ENCODE results near the gene GNMT.

GNMT gene

GRCh38 chr6:42960243-42961019 lies at the start of gene GNMT:
GNMT (plus strand) TSS chr6:42960754; CDS start chr6:42960768, 14 bp downstream.
- Histone ChIP-seq H3K9ac (ENCODE audit: low read depth, low read length) (peak within 1 kb of the TSS; percentile 79), H3K27me3 (ENCODE audit: control insufficient read depth, insufficient read depth, low read length) (peaks cover 17% of the 10 kb centered on the region), H3K9me3 (ENCODE audit: control insufficient read depth, insufficient read depth, low read length) (no peaks in the 10 kb centered on the region), H3K4me1 (ENCODE audit: control insufficient read depth, insufficient read depth, low read length) (peaks cover 2% of the 10 kb centered on the region), H3K4me3 (ENCODE audit: low read depth, low read length) (peak within 1 kb of the TSS; percentile 88), H3K36me3 (ENCODE audit: control insufficient read depth, insufficient read depth, low read length) (peaks cover 6% of the 10 kb centered on the region)

- H3K4me1 ChIP-seq (ENCODE audit: control insufficient read depth, insufficient read depth, low read length) = no peaks in the 10 kb centered on the region
- no peaks in the 10 kb centered on the region for H3K36me3 ChIP-seq (ENCODE audit: control insufficient read depth, insufficient read depth, low read length)
- no peaks in the 10 kb centered on the region for H3K27me3 ChIP-seq (ENCODE audit: control insufficient read depth, insufficient read depth, low read length)
- H3K9me3 ChIP-seq (ENCODE audit: control insufficient read depth, insufficient read depth, low read length) = no peaks in the 10 kb centered on the region
- peak overlapping the region; percentile 91 for H3K4me3 ChIP-seq (ENCODE audit: low read depth, low read length)
- H3K9ac ChIP-seq (ENCODE audit: low read depth, low read length) = peak overlapping the region; percentile 79
Measured at GRCh38 chr6:42911171-42912021, 49.2 kb upstream of the GNMT start.

DNA sequence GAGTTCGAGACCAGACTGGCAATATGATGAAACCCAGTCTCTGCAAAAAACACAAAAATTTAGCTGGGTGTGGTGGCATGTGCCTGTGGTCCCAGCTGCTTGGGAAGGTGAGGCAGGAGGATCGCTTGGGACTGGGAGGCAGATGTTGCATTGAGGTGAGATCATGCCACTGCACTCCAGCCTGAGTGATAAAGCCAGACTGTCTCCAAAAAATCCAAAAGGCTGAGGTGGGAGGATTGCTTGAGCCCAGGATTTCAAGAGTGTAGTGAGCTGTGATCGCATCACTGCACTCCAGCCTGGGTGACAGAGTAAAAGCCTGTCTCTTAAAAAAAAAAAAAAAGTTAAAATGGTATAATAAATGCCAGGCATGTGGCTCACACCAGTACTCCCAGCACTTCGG lies 46.0 kb upstream of the GNMT start:
- Histone ChIP-seq H3K27me3 (ENCODE audit: control insufficient read depth, insufficient read depth, low read length) (no peaks in the 10 kb centered on the region), H3K9me3 (ENCODE audit: control insufficient read depth, insufficient read depth, low read length) (no peaks in the 10 kb centered on the region), H3K9ac (ENCODE audit: low read depth, low read length) (no peak overlapping the region), H3K4me3 (ENCODE audit: low read depth, low read length) (no peak overlapping the region), H3K36me3 (ENCODE audit: control insufficient read depth, insufficient read depth, low read length) (no peaks in the 10 kb centered on the region), H3K4me1 (ENCODE audit: control insufficient read depth, insufficient read depth, low read length) (no peaks in the 10 kb centered on the region)

- H3K4me1 ChIP-seq (ENCODE audit: control insufficient read depth, insufficient read depth, low read length) = no peaks in the 10 kb centered on the region
- H3K27me3 ChIP-seq (ENCODE audit: control insufficient read depth, insufficient read depth, low read length) = no peaks in the 10 kb centered on the region
- H3K9ac ChIP-seq (ENCODE audit: low read depth, low read length) = no peak within 1 kb of the TSS
- H3K36me3 ChIP-seq (ENCODE audit: control insufficient read depth, insufficient read depth, low read length) = no peaks in the 10 kb centered on the region
- H3K4me3 ChIP-seq (ENCODE audit: low read depth, low read length) = no peak within 1 kb of the TSS
- no peaks in the 10 kb centered on the region for H3K9me3 ChIP-seq (ENCODE audit: control insufficient read depth, insufficient read depth, low read length)
Measured at GRCh38 chr6:42915732-42916131, 44.8 kb upstream of the GNMT start, which contains the start of gene PTCRA. PTCRA (plus strand) TSS chr6:42916053; CDS start chr6:42916070, 17 bp downstream.

DNA sequence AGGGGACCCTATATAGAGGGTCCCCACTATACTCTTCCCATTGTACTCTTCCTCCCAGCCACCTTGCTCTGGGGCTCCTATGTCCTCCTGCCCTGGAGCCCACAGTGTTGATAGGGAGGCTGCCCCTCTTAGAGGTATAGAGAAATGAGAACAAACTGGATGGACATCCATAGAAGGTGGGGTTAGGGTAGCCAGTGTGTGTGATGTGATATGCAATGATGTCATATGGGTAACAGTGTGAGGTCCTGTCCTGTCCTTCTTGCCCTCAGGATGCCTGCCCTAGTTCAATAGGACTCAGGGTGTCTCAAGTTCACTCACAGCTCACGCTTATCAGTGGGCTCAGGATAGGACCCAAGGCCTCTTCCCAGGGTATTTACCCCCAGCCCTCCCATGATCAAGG lies 44.3 kb upstream of the GNMT start:
- H3K27me3 ChIP-seq (ENCODE audit: control insufficient read depth, insufficient read depth, low read length) = no peaks in the 10 kb centered on the region
- H3K4me3 ChIP-seq (ENCODE audit: low read depth, low read length) = no peak overlapping the region
- no peak overlapping the region for H3K9ac ChIP-seq (ENCODE audit: low read depth, low read length)
- no peaks in the 10 kb centered on the region for H3K4me1 ChIP-seq (ENCODE audit: control insufficient read depth, insufficient read depth, low read length)
- no peaks in the 10 kb centered on the region for H3K36me3 ChIP-seq (ENCODE audit: control insufficient read depth, insufficient read depth, low read length)
- no peaks in the 10 kb centered on the region for H3K9me3 ChIP-seq (ENCODE audit: control insufficient read depth, insufficient read depth, low read length)

DNA sequence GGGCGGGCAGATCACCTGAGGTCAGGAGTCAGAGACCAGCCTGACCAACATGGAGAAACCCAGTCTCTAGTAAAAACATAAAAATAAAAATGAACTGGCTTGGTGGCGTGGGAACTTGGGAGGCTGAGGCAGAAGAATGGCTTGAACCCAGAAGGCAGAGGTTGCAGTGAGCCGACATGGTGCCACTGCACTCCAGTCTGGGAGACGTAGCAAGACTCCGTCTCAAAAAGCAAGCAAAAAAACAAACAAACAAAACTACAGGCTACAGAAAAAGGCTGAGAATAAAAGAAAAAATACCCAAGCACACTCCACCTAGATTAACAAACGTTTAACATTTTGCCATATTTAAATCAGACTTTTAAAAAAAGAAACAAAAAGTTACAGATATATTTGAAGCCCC lies 38.8 kb upstream of the GNMT start:
- H3K36me3 ChIP-seq (ENCODE audit: control insufficient read depth, insufficient read depth, low read length) = no peaks in the 10 kb centered on the region
- H3K9me3 ChIP-seq (ENCODE audit: control insufficient read depth, insufficient read depth, low read length) = no peaks in the 10 kb centered on the region
- H3K4me3 ChIP-seq (ENCODE audit: low read depth, low read length) = no peak overlapping the region
- no peaks in the 10 kb centered on the region for H3K27me3 ChIP-seq (ENCODE audit: control insufficient read depth, insufficient read depth, low read length)
- no peak overlapping the region for H3K9ac ChIP-seq (ENCODE audit: low read depth, low read length)
- H3K4me1 ChIP-seq (ENCODE audit: control insufficient read depth, insufficient read depth, low read length) = peaks cover 3% of the 10 kb centered on the region

DNA sequence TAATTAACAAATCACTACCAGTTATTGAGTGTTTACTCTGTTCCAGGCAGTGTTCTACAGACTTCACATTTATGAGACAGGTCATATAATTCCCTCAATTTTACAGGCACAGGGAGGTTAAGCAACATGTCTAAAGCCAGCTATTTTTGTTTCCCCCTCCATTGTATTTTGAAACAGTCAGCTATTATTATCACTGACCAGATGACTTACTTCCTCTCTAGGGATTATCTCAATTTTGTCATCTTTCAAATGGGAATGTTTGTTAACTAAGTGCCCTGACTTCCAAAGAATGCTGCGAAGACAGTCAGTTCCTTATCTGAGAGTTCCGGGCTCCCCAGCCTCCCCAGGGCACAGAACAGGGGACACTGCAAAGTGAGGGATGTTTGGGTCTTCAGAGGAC lies 36.9 kb upstream of the GNMT start:
- Histone ChIP-seq H3K36me3 (ENCODE audit: control insufficient read depth, insufficient read depth, low read length) (no peaks in the 10 kb centered on the region), H3K4me3 (ENCODE audit: low read depth, low read length) (no peak overlapping the region), H3K27me3 (ENCODE audit: control insufficient read depth, insufficient read depth, low read length) (no peaks in the 10 kb centered on the region), H3K9me3 (ENCODE audit: control insufficient read depth, insufficient read depth, low read length) (no peaks in the 10 kb centered on the region), H3K9ac (ENCODE audit: low read depth, low read length) (no peak overlapping the region), H3K4me1 (ENCODE audit: control insufficient read depth, insufficient read depth, low read length) (peaks cover 3% of the 10 kb centered on the region)

GRCh38 chr6:42925248-42925857 lies 35.2 kb upstream of the GNMT start:
- H3K4me1 ChIP-seq (ENCODE audit: control insufficient read depth, insufficient read depth, low read length) = peaks cover 3% of the 10 kb centered on the region
- H3K27me3 ChIP-seq (ENCODE audit: control insufficient read depth, insufficient read depth, low read length) = no peaks in the 10 kb centered on the region
- peak overlapping the region; percentile 60 for H3K9ac ChIP-seq (ENCODE audit: low read depth, low read length)
- H3K36me3 ChIP-seq (ENCODE audit: control insufficient read depth, insufficient read depth, low read length) = no peaks in the 10 kb centered on the region
- H3K4me3 ChIP-seq (ENCODE audit: low read depth, low read length) = peak overlapping the region; percentile 26
- no peaks in the 10 kb centered on the region for H3K9me3 ChIP-seq (ENCODE audit: control insufficient read depth, insufficient read depth, low read length)

GRCh38 chr6:42928986-42929820 lies 31.4 kb upstream of the GNMT start, which contains the start of gene CNPY3:
CNPY3 (plus strand) TSS chr6:42929480; CDS start chr6:42929571, 91 bp downstream.
- H3K36me3 ChIP-seq (ENCODE audit: control insufficient read depth, insufficient read depth, low read length) = peaks cover under 1% of the 10 kb centered on the region
- no peaks in the 10 kb centered on the region for H3K9me3 ChIP-seq (ENCODE audit: control insufficient read depth, insufficient read depth, low read length)
- H3K4me3 ChIP-seq (ENCODE audit: low read depth, low read length) = peak within 1 kb of the TSS; percentile 77
- H3K27me3 ChIP-seq (ENCODE audit: control insufficient read depth, insufficient read depth, low read length) = no peaks in the 10 kb centered on the region
- H3K4me1 ChIP-seq (ENCODE audit: control insufficient read depth, insufficient read depth, low read length) = peaks cover 6% of the 10 kb centered on the region
- peak within 1 kb of the TSS; percentile 94 for H3K9ac ChIP-seq (ENCODE audit: low read depth, low read length)

- H3K4me3 ChIP-seq (ENCODE audit: low read depth, low read length) = peak overlapping the region; percentile 77
- H3K9me3 ChIP-seq (ENCODE audit: control insufficient read depth, insufficient read depth, low read length) = no peaks in the 10 kb centered on the region
- H3K36me3 ChIP-seq (ENCODE audit: control insufficient read depth, insufficient read depth, low read length) = peaks cover 4% of the 10 kb centered on the region
- H3K9ac ChIP-seq (ENCODE audit: low read depth, low read length) = peak overlapping the region; percentile 94
- H3K27me3 ChIP-seq (ENCODE audit: control insufficient read depth, insufficient read depth, low read length) = no peaks in the 10 kb centered on the region
- peaks cover 6% of the 10 kb centered on the region for H3K4me1 ChIP-seq (ENCODE audit: control insufficient read depth, insufficient read depth, low read length)
Measured at GRCh38 chr6:42929821-42930360, 30.7 kb upstream of the GNMT start.

GRCh38 chr6:42932412-42932811 lies 28.1 kb upstream of the GNMT start:
- Histone ChIP-seq H3K36me3 (ENCODE audit: control insufficient read depth, insufficient read depth, low read length) (peaks cover 17% of the 10 kb centered on the region), H3K27me3 (ENCODE audit: control insufficient read depth, insufficient read depth, low read length) (no peaks in the 10 kb centered on the region), H3K4me3 (ENCODE audit: low read depth, low read length) (no peak overlapping the region), H3K4me1 (ENCODE audit: control insufficient read depth, insufficient read depth, low read length) (peaks cover 2% of the 10 kb centered on the region), H3K9ac (ENCODE audit: low read depth, low read length) (no peak overlapping the region), H3K9me3 (ENCODE audit: control insufficient read depth, insufficient read depth, low read length) (no peaks in the 10 kb centered on the region)
